GM21360 (cell line): Measurements from ENCODE around the gene ESYT2.
"Not testable (repeated sequence)": the region's sequence is repeated elsewhere in the genome, so short reads cannot be mapped to it uniquely, and the experiment has no call there.

ENCODE experiments used
- ATAC-seq: cut with Tn5 transposase; IDR thresholded peaks from one replicate; pipeline ENCODE4 v1.9.1; 2021; ENCODE audit warnings: mild to moderate bottlenecking, moderate library complexity; ENCODE audit not compliant: unreplicated experiment

The ESYT2 gene, protein sequence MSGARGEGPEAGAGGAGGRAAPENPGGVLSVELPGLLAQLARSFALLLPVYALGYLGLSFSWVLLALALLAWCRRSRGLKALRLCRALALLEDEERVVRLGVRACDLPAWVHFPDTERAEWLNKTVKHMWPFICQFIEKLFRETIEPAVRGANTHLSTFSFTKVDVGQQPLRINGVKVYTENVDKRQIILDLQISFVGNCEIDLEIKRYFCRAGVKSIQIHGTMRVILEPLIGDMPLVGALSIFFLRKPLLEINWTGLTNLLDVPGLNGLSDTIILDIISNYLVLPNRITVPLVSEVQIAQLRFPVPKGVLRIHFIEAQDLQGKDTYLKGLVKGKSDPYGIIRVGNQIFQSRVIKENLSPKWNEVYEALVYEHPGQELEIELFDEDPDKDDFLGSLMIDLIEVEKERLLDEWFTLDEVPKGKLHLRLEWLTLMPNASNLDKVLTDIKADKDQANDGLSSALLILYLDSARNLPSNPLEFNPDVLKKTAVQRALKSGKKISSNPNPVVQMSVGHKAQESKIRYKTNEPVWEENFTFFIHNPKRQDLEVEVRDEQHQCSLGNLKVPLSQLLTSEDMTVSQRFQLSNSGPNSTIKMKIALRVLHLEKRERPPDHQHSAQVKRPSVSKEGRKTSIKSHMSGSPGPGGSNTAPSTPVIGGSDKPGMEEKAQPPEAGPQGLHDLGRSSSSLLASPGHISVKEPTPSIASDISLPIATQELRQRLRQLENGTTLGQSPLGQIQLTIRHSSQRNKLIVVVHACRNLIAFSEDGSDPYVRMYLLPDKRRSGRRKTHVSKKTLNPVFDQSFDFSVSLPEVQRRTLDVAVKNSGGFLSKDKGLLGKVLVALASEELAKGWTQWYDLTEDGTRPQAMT

DNA sequence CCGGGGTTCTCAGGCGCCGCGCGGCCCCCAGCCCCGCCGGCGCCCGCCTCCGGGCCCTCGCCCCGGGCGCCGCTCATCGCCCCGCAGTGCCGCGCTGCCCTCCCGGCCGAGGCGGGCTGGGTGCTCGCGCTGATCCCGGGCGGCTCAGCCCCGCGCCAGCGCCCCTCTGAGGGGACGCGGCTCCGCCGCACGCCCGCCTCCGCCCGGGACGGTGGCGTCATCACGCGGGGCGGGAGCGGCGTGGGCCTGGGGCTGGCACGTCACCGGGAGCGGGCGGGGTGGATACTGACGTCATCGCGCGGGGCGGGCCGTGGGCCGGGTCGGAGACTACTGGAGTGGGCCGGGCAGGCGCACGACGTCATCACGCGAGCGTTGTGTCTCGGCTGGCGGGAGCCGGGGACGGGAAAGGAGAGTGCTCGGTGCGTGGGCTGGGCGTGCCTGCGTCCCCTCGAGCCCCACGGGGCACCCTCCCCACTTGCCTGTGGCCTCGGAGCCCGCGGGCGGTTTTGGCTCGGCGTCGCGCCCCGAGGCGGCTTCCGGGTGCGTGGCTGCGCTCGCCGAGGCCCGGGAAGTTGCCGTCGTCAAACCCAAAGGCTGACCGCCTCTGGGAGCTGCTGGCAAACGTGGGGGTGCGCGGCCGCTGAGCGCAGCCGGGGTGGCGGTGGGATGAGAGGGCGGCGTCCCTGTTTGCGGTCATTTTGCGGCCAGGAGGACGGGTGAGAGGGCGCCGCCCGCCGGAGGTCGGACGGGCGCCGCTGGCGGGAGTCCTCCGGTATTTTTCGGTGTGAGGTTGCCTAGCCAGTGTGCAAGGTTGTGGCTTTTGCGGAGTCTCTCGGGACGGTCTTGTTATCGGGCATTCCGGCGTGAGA is at the start of gene ESYT2:
Gene ESYT2, minus strand, starts transcription at position 168 of the 869 bp plus-strand sequence. Its CDS starts 91 bp downstream, at position 77.
- ATAC-seq: peak; percentile 76

DNA sequence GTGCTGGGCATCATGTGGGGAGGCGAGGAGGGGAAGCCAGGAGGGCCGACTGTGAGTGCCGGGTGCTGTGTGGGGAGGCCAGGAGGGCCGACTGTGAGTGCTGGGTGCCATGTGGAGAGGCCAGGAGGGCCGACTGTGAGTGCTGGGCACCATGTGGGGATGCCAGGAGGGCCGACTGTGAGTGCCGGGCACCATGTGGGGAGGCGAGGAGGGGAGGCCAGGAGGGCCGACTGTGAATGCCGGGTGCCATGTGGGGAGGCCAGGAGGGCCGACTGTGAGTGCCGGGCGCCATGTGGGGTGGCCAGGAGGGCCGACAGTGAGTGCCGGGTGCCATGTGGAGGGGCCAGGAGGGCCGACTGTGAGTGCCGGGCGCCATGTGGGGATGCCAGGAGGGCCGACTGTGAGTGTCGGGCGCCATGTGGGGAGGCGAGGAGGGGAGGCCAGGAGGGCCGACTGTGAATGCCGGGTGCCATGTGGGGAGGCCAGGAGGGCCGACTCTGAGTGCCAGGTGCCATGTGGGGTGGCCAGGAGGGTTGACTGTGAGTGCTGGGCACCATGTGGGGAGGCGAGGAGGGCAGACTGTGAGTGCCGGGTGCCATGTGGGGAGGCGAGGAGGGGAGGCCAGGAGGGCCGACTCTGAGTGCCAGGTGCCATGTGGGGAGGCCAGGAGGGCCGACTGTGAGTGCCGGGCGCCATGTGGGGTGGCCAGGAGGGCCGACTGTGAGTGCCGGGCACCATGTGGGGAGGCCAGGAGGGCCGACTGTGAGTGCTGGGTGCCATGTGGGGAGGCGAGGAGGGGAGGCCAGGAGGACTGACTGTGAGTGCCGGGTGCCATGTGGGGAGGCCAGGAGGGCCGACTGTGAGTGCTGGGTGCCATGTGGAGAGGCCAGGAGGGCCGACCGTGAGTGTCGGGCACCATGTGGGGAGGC is 49.1 kb upstream of the ESYT2 start:
- ATAC-seq: not testable (repeated sequence)

DNA sequence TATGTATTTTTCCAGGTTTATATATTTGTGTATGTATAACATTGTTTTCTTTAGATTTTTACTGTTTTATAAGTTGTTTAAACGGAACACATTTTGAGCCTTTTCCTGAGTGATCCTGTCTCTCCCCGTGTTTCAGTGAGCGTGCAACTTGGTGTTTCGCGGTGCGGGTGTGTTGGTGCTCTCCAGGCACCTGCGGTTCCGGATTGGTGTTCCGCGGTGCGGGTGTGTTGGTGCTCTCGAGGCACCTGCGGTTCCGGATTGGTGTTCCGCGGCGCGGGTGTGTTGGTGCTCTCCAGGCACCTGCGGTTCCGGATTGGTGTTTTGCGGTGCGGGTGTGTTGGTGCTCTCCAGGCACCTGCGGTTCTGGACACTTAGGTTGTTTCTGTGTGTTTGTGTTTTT is 47.7 kb upstream of the ESYT2 start:
- ATAC-seq: no peak

DNA sequence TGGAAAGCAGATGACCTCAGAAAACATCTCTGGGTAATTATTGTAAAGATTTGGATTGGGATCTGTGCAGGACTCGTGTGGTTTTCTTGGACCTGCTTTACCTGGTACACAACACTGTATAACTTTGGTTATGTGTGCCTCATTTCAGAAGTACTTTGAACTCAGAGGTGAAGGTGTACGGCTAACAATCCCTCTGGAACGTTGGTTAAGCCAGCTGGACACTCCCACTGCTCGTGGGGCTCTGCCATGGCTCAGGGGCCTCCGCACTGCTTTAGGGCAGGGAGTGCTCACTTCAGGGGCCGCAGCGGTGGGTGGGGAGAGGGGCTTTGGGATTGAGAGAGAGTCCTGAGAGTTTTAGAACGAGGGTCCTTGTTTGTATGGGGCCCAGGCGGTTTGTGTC is 40.6 kb upstream of the ESYT2 start:
- ATAC-seq: no peak

DNA sequence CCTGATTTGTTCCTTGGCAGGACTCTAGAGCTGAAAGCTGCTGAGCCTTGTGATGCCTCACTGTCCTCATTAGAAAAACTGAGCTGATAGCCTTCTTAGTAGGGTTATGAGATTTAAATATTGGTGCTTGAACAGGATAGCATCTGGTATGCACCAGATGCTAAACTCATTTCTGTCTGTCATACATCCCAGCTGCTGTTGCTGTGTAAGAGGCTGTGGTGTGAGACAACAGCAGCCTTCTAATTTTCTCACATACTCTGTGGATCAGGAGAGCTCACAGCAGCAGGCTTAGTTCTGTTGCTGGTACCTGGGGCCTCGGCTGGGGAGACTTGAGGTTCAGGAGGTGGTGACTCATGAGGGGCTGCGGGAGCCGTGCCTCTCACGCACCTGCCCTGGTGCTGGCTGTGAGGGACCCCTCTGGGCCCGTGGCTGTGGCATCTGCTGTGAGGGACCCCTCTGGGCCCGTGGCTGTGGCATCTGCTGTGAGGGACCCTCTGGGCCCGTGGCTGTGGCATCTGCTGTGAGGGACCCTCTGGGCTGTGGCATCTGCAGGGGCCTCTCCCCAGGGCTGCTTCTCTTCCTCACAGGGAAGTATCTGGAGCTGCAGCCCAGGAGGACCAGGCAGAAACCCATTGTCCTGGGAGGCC is 39.6 kb upstream of the ESYT2 start:
- no peak for ATAC-seq

DNA sequence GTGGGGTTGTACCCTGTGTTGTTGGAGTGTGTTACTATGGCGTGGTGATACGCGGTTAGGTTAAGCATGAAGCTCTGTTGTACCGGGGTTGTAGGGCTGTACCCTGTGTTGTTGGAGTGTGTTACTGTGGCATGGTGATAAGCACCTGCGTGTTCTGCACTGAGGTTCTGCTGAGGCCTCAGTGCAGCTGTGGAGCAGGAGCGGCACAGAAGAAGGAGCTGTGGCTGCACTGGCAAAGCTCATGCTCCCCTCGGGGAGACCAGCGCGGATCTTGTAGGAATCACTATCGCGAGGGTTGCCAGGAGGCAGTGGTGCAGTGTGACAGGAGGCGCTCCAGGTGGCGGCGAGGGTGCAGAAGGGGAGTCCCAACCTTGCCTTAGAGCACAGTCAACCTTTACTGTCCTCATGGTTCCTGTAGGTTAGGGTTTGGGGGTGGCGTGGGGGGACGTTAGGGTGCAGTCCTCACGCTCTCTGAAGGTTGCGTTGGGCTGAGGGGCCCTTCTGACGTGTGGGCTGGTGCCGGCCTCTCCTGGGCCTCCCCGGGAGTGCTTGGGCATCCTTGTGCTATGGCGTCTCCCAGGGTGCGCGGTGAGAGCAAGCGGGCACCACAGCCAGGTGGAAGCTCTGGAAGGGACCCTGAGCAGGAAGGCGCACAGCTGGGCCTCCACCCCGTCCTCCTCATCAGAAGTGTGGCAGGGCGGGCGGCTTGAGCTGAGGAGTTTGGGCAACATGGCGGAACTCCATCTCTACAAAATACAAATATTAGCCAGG is 38.1 kb upstream of the ESYT2 start:
- ATAC-seq: no peak

DNA sequence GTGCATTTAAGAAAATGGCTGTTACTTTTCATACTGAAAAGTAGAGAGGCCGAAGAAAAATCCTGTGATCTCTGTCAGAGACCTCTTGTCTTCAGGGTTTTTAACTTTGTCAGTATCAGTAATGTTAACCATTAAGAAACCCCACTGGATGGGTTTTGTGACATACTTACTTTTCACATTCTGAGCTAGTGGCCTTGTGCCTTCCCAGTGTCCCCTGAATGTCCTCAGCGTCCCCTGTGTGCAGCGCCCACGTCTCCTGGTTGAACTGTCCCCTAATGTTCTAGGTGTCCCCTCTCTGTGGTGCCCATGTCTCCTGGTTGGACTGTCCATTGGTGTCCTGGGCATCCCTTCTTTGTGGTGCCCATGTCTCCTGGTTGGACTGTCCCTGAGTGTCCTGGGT is 36.7 kb upstream of the ESYT2 start:
- no peak for ATAC-seq

DNA sequence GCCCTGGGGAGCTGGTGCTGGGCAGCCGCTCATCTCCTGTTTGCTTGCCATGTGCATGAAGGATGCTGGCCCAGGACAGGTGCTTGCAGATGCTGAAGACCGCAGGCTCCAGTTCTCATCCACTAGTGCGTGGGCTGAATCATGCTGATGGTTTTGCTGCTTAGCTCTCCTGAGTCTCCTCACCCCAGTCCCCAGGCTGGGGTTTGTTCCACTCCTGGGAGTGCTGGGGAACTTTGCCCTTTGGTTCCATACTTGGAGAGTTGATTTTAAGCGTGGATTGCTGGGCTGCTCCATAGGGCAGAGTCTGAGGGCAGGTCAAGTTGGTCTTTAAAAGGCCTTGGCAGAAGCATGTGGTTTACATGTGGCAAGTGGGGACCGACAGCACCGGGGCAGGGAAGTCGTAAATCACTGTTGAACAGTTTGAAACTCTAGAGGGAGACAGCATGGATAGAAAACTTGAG is 36.2 kb upstream of the ESYT2 start:
- no peak for ATAC-seq

DNA sequence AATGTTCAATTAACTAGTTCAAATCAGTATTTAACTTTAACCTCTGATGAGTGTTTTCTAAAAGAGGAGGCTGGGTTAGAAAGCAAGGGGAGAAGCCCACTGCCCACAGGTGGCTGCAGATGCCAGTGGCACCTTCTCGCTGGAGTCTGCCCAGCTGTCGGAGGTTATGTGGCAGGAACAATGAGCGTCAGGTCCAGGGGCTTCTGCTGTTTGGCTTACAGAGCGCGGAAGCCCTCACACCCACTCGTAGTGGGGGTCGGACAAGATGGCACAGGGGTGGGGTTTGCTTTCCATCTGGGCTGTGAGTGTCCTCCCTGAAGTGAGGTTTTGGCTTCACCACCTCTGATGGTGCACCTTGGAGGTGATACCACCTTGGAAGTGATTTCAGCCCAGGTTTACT is 35.5 kb upstream of the ESYT2 start:
- no peak for ATAC-seq

DNA sequence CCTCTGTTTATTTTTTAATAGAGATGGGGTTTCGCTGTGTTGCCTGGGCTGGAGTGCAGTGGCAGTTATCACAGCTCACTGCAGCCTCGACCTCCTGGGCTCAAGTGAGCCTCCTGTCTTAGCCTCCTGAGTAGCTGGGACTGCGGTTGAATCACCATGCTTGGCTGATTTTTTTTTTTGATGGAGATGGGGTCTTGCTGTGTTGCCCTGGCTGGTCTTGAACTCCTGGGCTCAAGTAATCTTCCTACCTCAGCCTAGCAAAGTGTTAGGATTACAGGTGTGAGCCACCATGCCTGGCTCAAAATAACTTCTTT is 35.2 kb upstream of the ESYT2 start:
- no peak for ATAC-seq

DNA sequence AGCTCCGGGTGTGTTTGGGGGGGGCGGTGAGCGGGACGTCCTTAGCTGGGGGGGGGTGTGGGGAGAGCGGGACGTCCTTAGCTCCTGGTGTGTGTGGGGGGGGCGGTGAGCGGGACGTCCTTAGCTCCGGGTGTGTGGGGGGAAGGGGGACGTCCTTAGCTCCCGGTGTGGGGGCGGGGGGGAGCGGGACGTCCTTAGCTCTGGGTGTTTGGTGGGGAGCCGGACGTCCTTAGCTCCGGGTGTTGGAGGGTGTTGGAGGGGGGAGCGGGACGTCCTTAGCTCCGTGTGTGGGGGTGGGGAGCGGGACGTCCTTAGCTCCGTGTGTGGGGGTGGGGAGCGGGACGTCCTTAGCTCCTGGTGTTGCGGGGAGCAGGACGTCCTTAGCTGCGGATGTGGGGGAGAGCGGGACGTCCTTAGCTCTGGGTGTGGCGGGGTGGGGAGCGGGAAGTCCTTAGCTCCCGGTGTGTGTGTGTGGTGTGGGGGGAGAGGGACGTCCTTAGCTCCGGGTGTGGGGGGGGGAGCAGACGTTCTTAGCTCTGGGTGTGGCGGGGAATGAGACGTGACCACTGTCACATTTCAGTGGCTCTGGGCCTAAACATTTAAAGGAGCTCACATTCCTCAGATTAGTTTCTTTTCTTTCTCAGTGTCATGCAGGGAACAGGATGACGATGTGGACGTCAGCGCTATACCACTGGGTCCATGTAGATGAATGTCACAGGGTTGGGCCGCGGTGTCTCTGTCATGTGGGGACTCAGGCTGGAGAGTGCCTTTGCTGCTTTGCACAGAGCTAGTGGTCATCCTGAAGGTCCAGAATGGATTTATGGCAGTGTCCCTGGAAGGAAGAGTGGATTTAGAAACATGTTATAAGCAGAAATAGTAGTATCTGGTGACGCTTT is 34.5 kb upstream of the ESYT2 start:
- ATAC-seq: peak; percentile 52

DNA sequence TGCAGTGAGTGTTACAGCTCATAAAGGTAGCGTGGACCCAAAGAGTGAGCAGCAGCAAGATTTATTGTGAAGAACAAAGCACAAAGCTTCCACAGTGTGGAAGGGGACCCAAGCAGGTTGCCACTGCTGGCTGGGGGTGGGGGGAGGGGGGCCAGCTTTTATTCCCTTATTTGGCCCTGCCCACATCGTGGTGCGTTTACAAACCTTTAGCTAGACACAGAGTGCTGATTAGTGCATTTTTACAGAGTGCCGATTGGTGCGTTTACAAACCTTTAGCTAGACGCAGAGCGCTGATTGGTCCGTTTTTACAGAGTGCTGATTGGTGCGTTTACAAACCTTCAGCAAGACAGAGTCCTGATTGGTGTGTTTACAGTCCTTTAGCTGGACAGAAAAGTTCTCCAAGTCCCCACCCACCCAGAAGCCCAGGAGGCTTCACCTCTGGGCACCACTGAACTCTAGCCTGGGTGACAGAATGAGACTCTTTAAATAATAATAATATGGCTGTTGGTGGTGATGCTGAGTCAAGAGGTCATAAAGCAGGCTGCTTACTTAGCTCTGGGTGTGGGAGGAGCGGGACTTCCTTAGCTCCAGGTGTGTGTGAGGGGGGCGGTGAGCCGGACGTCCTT is 33.8 kb upstream of the ESYT2 start:
- ATAC-seq: peak; percentile 49

DNA sequence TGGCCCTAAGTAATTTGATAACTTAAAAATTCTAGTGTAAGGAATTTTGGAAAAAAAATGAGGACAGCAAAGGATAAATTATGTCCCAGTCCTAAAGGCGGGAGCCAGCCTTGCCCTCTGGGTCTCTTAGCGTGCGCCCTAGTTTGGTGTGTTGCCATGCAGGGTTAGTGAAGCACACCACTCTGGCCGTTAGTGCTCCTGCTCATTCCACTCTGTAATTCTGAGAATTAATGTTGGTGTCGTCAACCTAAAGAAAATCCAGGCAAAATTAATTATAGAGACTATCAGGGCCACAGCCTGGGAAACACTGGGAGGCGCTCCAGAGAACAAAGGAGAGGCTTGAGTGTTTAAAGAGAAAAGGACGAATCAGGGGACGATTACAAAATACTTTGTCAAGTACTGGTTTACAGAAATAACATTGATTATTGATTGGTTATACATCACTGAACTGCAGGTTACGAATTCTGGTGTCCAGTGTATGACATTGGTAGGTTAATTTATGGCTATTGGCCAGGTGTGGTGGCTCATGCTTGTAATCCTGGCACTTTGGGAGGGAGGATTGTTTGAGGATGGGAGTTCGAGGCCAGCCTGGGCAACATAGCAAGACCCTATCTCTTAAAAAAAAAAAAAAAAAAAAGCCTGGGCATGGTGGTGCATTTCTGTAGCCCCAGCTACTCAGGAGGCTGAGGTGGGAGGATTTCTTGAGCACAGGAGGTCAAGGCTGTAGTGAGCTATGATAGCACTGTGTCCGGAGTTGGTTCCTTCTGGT is 32.8 kb upstream of the ESYT2 start:
- ATAC-seq: no peak

DNA sequence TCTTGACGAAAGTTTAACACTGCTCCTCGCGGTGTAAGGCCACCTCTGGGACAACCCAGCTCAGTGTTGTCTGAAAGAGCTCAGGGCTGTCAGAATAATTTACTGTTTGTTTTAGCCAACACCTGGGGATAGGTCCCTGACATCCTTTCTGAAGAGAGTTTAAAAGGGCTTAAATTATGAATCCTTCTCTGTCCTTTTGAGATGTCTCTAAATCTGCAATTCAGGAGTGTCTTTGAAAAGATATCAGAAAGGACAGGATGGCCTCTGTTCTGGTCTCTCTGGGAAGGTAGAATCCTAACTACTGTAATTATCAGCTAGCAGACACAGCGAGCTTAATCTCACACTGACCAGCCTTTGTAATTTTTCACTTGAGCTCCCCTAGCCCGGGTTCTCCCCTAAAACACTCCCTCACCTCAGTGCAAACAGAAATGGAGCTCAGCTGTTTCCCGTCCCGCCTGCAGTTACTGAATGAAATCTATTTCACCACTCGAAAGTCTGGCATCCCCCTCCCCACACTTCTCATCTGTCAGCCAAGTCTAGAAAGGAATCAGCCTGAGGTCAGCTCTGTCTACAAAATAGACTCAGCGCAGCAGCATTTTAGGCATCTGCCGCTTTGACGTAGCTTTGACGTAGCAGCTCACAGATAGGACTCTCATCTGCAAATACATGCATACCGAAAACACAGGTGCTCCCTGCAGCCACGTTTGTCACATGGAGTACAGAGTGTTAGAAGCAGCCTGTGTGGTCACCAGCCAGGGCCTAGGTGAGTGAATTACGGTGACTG is 31.9 kb upstream of the ESYT2 start:
- no peak for ATAC-seq

DNA sequence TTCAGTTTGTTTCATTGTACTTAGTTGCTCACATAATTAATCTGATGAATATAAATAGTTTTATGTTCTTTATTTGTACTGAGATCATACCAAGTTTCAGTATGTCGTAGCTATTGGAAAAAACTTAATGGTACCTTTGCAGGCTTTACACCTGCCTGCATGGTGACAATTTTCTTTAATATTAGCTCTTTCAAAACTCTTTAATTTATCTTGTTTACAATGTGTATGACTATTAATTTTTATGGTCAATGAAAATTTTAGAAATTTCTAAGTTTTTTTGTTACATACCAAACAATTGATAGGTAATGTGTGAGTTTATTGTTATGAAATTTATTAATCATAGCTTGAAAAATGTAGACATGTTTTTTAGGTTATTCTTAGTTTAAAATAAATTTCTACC is 31.1 kb upstream of the ESYT2 start:
- no peak for ATAC-seq
